ENCODE data around the gene CNTN4. TPM values are rescaled to one million over a fixed set of nuclear protein-coding genes. Genes with fewer than 3 reads are reported as not detected.

CNTN4 gene
- total and polyA plus RNA-seq, 4 donors, result 1.5 to 30.7 (median 5.7) TPM

DNA sequence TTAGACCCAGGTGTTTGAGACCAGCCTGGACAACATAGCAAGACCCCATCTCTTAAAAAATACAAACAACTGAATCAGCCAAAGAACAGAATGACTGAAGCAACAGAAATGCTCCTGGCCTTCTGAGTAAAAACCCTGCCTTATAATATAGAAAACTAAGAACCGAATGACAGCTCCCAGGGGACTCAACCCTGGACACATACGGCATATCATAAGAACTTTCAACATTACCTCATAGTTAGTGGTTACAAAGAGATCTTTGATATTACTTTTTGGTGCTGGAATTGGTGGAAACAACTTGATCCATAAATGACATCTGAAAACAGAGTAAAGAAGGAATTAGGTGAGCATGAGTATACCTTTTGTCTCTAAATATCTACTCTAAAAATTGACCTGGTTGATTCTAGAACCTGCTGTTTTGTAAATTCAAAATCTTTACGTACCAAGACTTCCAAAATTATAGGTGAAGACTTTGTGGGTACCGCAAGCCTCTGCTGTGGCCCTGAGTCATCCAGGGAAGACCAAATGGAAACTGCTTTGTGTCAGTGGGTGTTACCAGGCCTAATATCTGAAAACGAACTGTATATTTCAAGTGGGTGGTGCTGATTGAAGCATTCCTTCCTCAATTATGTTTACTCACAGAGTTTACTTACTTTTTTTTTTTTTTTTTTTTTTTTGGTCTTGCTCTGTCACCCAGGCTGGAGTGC is 976.0 kb downstream of the CNTN4 start:
- no peak overlapping the region for H3K9ac ChIP-seq (ENCODE audit: insufficient read depth in 1 of 2, low read length in 2 of 2)

DNA sequence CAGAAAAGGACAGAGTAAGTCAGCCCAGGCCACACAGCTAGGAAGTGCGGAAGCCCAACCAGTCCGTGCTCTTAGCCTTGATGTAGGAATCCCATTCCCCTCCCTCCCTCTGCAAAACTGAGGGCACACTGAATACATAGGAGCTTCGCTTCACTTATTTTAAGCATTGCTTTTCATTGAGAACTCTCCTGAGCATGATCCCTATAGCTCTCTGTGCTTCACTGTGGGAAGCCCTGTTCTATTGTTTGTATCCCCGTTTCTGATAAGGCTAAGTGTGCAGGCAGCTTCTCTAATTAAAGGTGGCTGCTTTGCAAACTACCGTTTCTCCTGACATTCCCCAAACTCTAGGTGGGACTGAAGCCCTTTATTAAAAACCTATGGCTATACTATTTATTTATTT is 981.6 kb downstream of the CNTN4 start:
- Histone ChIP-seq H3K4me3 (no peak overlapping the region), H3K27me3 (ENCODE audit: control insufficient read depth in 3 of 3, insufficient read depth in 3 of 3, low read length in 2 of 3) (no peaks in the 10 kb centered on the region), H3K9me3 (ENCODE audit: control insufficient read depth in 4 of 4, insufficient read depth in 3 of 4, low read length in 3 of 4) (no peaks in the 10 kb centered on the region), H3K27ac (ENCODE audit: low read depth in 1 of 2, low read length in 1 of 2) (no peak overlapping the region), H3K4me1 (ENCODE audit: control insufficient read depth in 5 of 5, insufficient read depth in 5 of 5, low read length in 5 of 5) (no peaks in the 10 kb centered on the region), H3K9ac (ENCODE audit: insufficient read depth in 1 of 2, low read length in 2 of 2) (no peak overlapping the region), H3K36me3 (ENCODE audit: control insufficient read depth in 4 of 4, insufficient read depth in 4 of 4, low read length in 4 of 4) (no peaks in the 10 kb centered on the region)
- ATAC-seq (ENCODE audit: insufficient read depth, low FRiP score), result no peak
- TF ChIP-seq, protein P1, sequence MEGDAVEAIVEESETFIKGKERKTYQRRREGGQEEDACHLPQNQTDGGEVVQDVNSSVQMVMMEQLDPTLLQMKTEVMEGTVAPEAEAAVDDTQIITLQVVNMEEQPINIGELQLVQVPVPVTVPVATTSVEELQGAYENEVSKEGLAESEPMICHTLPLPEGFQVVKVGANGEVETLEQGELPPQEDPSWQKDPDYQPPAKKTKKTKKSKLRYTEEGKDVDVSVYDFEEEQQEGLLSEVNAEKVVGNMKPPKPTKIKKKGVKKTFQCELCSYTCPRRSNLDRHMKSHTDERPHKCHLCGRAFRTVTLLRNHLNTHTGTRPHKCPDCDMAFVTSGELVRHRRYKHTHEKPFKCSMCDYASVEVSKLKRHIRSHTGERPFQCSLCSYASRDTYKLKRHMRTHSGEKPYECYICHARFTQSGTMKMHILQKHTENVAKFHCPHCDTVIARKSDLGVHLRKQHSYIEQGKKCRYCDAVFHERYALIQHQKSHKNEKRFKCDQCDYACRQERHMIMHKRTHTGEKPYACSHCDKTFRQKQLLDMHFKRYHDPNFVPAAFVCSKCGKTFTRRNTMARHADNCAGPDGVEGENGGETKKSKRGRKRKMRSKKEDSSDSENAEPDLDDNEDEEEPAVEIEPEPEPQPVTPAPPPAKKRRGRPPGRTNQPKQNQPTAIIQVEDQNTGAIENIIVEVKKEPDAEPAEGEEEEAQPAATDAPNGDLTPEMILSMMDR (IDR thresholded peaks at IDR 0.05; ENCODE audit: control extremely low read depth, extremely low read depth), result no peak
- DNase-seq, result no peak
- WGBS, 2 donors, result 71 to 77% methylated on average over 5 of the region's 5 CpGs

More for the DNA sequence above, 976.0 kb downstream of the CNTN4 start:
- TF ChIP-seq, protein P1 (IDR thresholded peaks at IDR 0.05; ENCODE audit: control extremely low read depth, extremely low read depth), result no peak
- no peak overlapping the region for H3K27ac ChIP-seq (ENCODE audit: low read depth in 1 of 2, low read length in 1 of 2)
- ATAC-seq (ENCODE audit: insufficient read depth, low FRiP score) (no peak), DNase-seq (no peak)
- no peaks in the 10 kb centered on the region for H3K4me1 ChIP-seq (ENCODE audit: control insufficient read depth in 5 of 5, insufficient read depth in 5 of 5, low read length in 5 of 5)
- no peak overlapping the region for H3K4me3 ChIP-seq
- H3K36me3 ChIP-seq (ENCODE audit: control insufficient read depth in 4 of 4, insufficient read depth in 4 of 4, low read length in 4 of 4), result no peaks in the 10 kb centered on the region
- H3K27me3 ChIP-seq (ENCODE audit: control insufficient read depth in 3 of 3, insufficient read depth in 3 of 3, low read length in 2 of 3), result no peaks in the 10 kb centered on the region
- WGBS, 2 donors, result 78 to 82% methylated on average over 5 of the region's 5 CpGs
- no peaks in the 10 kb centered on the region for H3K9me3 ChIP-seq (ENCODE audit: control insufficient read depth in 4 of 4, insufficient read depth in 3 of 4, low read length in 3 of 4)

- H3K4me3 ChIP-seq, result no peak overlapping the region
- H3K27me3 ChIP-seq (ENCODE audit: control insufficient read depth in 3 of 3, insufficient read depth in 3 of 3, low read length in 2 of 3), result no peaks in the 10 kb centered on the region
- no peak for DNase-seq
- TF ChIP-seq, protein P1 (IDR thresholded peaks at IDR 0.05; ENCODE audit: control extremely low read depth, extremely low read depth), result no peak
- ATAC-seq (ENCODE audit: insufficient read depth, low FRiP score), result no peak
- WGBS, 2 donors, result 63 to 73% methylated on average over 9 of the region's 9 CpGs
- no peaks in the 10 kb centered on the region for H3K36me3 ChIP-seq (ENCODE audit: control insufficient read depth in 4 of 4, insufficient read depth in 4 of 4, low read length in 4 of 4)
- no peak overlapping the region for H3K9ac ChIP-seq (ENCODE audit: insufficient read depth in 1 of 2, low read length in 2 of 2)
- no peaks in the 10 kb centered on the region for H3K9me3 ChIP-seq (ENCODE audit: control insufficient read depth in 4 of 4, insufficient read depth in 3 of 4, low read length in 3 of 4)
- no peak overlapping the region for H3K27ac ChIP-seq (ENCODE audit: low read depth in 1 of 2, low read length in 1 of 2)
- H3K4me1 ChIP-seq (ENCODE audit: control insufficient read depth in 5 of 5, insufficient read depth in 5 of 5, low read length in 5 of 5), result no peaks in the 10 kb centered on the region
Observed at GRCh38 chr3:3081381-3082233, 982.9 kb downstream of the CNTN4 start.
